HG02981 (cell line): ENCODE measurements around the gene FAM98A.

Experiments used
- ATAC-seq: cut with Tn5 transposase; IDR thresholded peaks from one replicate; pipeline ENCODE4 v1.9.1; 2021; ENCODE audit warnings: mild to moderate bottlenecking, moderate library complexity; ENCODE audit not compliant: unreplicated experiment

Gene FAM98A

DNA sequence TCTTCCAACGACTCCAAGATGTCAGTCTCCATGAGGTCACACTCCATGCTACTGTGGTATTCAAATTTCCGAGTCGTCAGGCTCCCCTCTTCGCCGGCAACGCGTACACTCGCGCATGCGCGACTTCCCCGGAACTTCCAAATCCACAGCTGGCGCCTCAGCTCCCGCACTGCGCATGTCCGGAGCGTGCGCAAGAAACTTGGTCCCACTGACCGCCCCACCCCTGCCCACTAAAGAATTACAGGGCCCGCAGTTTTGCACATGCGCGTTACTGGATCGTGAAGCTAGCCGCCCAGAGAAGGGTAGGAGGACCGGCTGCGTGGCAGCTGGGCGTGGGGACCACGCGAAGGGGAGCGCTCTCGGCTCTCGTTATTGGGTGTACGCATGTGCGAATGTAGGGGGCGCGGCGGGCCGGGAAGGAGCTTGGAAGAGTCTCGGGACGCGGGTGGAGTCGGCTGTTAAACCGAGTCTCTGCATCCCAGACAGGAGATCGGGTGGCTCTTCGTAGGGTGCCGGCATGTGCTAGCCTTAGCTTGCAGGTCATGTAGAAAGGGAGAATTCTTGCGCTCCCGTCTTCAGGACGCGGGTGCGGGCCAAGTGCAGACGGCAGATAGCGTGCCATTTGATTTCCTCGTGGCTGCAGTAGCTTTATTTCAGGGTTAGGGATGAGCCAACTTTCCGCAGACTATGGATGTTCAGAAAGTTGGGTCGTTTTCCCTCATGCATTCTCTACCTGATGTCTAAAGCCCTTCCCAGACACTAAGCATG, at the start of gene FAM98A:
Gene FAM98A, minus strand, starts transcription at position 125 of the 768 bp plus-strand sequence. Its CDS starts 78 bp downstream, at position 47.
- peak; percentile 89 for ATAC-seq

DNA sequence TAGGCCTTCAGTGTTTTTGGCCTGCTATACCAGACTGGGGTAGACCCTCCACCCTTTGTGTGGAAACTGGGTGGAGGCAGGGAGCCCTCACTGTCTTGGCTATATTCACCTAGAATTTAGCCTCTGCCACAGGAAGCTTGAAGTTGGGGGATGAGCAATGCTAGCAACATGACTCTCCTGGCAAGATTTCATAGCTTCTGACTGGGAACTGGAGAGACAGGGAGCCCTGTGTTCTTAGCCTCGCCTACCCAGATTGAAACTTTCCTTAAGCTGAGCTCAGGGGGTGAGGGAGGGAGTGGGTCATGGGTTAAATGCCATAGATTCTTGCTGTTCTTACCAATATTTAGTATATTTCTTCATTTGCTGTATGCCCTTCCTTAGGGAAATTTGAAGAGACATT, 46.8 kb upstream of the FAM98A start:
- no peak for ATAC-seq

DNA sequence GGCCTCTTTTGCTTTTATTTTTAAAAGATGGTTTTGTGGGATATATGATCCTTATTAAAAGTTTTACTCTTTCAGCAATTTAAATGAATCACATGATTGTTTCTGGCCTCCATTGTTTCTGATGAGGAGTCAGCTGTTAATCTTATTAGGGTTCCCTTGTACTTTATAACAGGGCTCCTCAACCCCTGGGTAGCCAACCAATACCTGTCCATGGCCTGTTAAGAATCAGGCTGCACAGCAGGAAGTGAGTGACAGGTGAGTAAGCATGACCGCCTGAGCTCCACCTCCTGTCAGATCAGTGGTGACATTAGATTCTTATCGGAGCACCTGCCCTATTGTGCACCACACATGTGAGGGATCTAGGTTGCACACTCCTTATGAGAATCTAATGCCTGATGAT, 45.1 kb upstream of the FAM98A start:
- ATAC-seq: no peak

DNA sequence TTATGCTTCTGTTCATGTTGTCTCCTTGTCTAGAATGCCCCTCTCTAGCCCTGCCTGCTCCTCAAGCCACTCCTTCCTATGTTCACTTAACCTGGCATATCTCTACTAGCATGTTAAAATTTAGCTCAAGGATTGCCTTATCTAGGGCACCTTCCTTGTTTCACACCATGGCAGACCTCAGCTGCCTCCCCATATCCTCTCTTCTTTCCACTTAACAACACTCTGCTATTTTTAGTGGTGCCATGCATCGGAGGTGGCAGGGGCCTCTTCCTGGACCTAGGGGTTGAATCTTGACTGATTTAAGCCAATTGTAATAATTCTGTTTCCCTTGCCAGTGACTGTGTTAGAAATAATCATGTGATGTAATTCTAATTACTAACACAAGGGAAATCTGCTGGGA, 36.9 kb upstream of the FAM98A start:
- no peak for ATAC-seq

DNA sequence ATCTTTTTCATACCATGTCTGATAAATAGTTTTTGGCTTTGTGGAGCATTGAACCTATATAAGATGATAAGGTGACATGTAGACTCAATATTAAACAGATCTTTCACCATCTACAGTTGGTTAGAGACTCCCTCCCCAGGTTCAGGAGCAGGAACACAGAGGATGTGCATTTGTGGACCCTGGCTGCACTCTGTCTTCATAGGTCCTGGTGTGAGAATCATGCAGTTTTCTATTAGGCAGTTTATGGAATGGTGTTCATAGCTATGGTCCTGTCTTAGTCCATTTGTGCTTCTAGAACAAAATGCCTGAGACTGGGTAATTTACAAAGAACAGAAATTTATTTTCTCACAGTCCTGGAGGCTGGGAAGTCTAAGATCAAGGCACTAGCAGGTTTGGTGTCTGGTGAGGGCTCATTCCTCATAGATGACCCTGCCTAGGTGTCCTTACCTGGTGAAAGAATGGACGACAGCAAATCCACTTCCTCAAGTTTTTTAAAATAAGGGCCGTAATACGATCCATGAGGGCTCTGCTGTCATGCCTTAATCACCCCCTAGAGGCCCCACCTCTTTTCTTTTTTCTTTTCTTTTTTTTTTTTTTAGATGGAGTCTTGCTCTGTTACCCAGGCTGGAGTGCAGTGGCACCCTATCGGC, 35.3 kb upstream of the FAM98A start:
- ATAC-seq: no peak

- ATAC-seq: no peak
Measured at GRCh38 chr2:33633315-33633714, 34.2 kb upstream of the FAM98A start.

GRCh38 chr2:33632831-33633230, 33.7 kb upstream of the FAM98A start:
- no peak for ATAC-seq

- no peak for ATAC-seq
Measured at GRCh38 chr2:33628031-33628827, 29.1 kb upstream of the FAM98A start.

- no peak for ATAC-seq
Measured at GRCh38 chr2:33619028-33619427, 19.9 kb upstream of the FAM98A start.

- no peak for ATAC-seq
Measured at GRCh38 chr2:33617989-33618388, 18.9 kb upstream of the FAM98A start.

GRCh38 chr2:33617401-33617800, 18.3 kb upstream of the FAM98A start:
- ATAC-seq: no peak

- no peak for ATAC-seq
Measured at GRCh38 chr2:33616873-33617272, 17.8 kb upstream of the FAM98A start.

- no peak for ATAC-seq
Measured at GRCh38 chr2:33614190-33614589, 15.1 kb upstream of the FAM98A start.

DNA sequence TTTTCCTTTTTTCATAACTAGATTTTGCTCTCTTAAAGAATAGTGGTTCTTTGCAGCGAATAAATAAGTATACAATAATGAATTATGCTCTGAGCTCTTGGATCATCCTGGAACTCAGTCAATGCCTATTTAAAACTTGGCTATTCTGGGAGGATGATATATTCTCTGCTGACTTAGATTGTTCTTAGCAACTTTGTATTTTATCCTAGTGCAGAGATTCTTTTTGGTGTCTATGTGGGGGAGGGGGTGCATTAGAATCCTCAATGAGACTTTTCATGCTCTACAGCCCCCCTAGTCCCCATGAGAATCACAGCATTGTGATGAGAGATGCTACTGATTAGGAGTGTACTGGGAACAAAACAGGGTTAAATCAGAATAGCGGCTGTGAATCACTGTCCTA, 8.8 kb upstream of the FAM98A start:
- ATAC-seq: no peak

DNA sequence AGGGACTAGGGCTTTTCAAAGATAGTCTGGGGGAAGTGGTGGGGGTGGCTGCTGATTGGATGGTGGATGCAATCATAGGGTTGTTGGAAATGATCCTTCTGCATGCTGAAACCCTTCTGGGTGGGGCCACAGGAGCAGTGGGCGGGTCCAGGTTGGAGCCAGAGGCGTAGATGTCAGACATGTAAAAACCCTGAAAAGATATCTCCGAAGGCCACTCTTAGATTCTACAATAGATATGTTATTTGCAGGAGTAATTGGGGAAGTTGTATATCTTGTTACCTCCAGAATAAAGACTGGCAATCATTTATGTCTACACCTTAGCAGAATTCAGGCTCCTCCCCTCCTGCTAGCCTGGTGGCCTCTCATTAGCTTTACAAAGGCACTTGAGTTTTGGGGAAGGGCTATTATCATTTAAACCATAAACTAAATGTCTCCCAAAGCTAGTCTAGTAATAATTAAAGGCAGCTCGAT, 8.2 kb upstream of the FAM98A start:
- no peak for ATAC-seq

DNA sequence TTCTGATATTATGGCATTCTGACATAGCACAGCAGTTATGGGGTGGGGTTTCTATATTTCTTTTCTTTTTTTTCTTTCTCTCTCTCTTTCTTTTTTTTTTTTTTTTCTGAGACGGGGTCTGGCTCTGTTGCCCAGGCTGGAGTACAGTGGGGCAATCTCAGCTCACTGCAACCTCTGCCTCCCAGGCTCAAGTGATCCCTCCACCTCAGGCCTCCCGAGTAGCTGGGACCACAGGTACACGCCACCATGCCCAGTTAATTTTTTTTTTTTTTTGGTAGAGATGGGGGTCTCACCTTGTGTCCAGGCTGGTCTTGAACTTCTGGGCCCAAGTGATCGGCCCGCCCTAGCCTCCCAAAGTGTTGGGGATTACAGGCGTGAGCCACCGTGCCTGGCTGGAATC, 7.5 kb upstream of the FAM98A start:
- no peak for ATAC-seq

DNA sequence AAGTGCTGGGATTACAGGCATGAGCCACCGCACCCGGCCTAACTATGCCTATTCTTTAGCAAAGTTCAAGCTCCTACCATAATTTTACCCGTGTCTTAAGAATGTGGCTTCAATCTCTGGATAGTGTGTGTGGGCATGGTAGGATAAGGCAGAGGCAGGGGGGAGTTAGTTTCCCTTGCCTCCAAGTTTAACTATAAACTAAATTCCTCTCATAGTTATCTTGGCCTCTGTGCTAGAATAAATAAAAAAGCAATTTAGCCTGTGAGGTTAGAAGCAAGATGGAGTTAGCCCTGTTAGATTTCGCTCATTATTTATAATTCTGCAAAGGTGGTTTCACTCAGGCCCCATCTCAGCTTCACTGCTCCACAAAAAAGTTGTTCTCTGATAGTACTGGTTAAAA, 7.0 kb upstream of the FAM98A start:
- no peak for ATAC-seq

DNA sequence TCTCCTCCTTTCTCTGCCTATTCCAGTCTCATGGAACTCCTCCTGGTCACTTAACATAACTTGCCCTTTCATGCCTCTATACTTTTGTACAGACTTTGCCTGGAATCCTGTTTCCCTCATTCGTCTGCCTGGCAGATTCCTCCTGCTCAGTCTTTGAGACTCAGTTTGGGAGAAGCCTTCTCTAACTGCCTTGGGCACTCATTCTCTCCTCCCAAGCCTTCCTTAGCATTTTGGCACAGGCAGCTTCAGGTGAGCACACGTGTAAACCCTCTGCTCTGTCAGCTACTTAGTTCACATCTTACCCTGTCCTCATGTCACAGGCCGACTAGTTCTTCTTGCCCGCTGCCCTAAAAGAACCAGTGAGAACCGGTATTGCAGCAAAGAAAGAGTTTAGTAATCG, 6.0 kb upstream of the FAM98A start:
- ATAC-seq: no peak

DNA sequence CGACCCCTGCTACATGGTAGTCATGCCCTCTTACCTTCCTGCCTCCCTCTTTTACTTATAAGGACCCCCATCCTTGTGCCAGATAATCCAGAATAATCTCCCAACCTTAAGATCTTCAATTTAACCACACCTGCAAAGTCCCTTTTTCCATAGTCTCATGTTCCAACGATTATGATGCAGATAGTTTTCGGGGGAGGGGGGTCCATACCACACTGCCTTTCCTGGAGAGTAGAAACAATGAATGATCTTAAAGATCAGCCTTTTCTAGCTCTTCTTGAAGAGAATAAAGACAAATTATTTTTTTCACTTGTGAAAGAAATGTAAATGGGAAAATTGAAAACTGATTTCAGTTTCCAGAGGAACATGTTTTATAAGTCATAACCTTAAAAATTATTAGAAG, 4.3 kb upstream of the FAM98A start:
- ATAC-seq: no peak

DNA sequence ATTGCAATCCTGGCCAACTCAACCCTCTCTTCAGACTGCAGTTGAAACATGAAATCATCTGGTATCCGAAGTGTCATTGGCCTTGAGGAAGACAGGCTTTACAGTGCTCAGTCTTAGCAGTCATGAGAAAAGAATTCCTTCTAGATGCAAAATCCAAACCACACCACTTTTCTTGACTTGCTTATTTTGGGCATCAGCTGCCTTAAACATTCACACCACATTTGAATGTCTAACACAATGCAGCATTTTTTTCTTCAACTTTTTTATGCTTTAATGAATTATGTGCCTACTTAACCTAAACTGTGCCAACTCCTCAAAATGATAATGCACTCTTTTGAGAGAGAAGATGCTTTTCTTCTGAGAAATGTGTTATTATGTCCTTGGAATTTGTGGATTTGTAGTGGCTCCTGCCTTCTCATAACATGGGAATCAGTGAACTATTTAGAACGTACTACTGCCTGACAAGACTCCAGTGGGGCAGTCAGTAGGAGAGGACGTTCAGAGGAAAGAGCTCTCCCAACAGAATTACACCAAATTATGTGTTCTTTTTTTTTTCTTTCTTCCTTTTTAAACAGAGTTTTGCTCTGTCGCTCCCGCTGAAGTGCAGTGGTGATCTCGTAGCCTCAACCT, 3.2 kb upstream of the FAM98A start:
- no peak for ATAC-seq

- ATAC-seq: no peak
Measured at GRCh38 chr2:33599943-33600192, 769 bp upstream of the FAM98A start.
